PC-3 (cell line): ENCODE data around the gene LPIN1.

Experiments
- CTCF ChIP-seq: fragments of 300-600 bp; sonication (generic); conservative IDR thresholded peaks from 2 replicates; pipeline ENCODE4 v1.5.1; 2017; ENCODE audit warnings: antibody characterized with exemption, low read depth, mild to moderate bottlenecking, low read length
- EZH2 ChIP-seq: fragments of 300-600 bp; sonication (generic); IDR thresholded peaks from one replicate; pipeline ENCODE4 v1.6.1; 2017; ENCODE audit warnings: antibody characterized with exemption, mild to moderate bottlenecking, low read length; ENCODE audit not compliant: unreplicated experiment
- EZH2phosphoT487 ChIP-seq: fragments of 300-600 bp; sonication (generic); IDR thresholded peaks from 2 replicates; pipeline ENCODE4 v1.6.1; 2018; ENCODE audit warnings: mild to moderate bottlenecking, antibody characterized with exemption, low read length, borderline replicate concordance

GRCh38 chr2:11758647-11759046, 12.2 kb downstream of the LPIN1 start:
- no peak for TF ChIP-seq EZH2phosphoT487
- TF ChIP-seq CTCF: no peak
- TF ChIP-seq EZH2: no peak
